ENCODE results near the gene SRGAP2.
"Not testable (repeated sequence)": the region's sequence is repeated elsewhere in the genome, so short reads cannot be mapped to it uniquely, and the experiment has no call there.

- not testable (repeated sequence) for TF ChIP-seq POLR2A, CTCF (IDR thresholded peaks at IDR 0.05)
Observed at GRCh38 chr1:206234189-206234916, 31.0 kb downstream of the SRGAP2 start.
